Kidney (tissue), 14 donors: ENCODE results near the gene SCYGR2. TPM values are rescaled to one million over a fixed set of nuclear protein-coding genes. Genes with fewer than 3 reads are reported as not detected.

ENCODE experiments used
- DNase-seq, 5 donors: peaks; one replicate each; pipeline ENCODE4 v3.0.0-alpha.2; 2013 to 2020
- FAIRE-seq: peaks from 2 replicates; lab custom pipeline; 2012; peaks lifted over from hg19 to GRCh38; lab: Jason Lieb, UNC
- H3K27ac ChIP-seq, 2 donors: one replicate each; pipeline ENCODE4 v1.7.0; 2013; ENCODE audit warnings: low read depth in 2 of 2, low read length in 2 of 2, inconsistent platforms in 1 of 2
- H3K27me3 ChIP-seq: one replicate; pipeline ENCODE4 v1.7.1; 2013; ENCODE audit warnings: low read length, inconsistent platforms; ENCODE audit not compliant: control insufficient read depth, insufficient read depth
- H3K36me3 ChIP-seq, 3 donors: one replicate each; pipeline versions ENCODE4 v1.7.0 to v1.7.1; 2013; ENCODE audit warnings: low read length in 3 of 3, control low read depth in 1 of 3, inconsistent platforms in 1 of 3; ENCODE audit not compliant: insufficient read depth in 3 of 3, control insufficient read depth in 2 of 3
- H3K4me1 ChIP-seq, 3 donors: one replicate each; pipeline versions ENCODE4 v1.7.0 to v1.7.1; 2013; ENCODE audit warnings: low read length in 3 of 3, inconsistent platforms in 1 of 3, low read depth in 1 of 3; ENCODE audit not compliant: control insufficient read depth in 2 of 3, insufficient read depth in 2 of 3
- H3K4me3 ChIP-seq, 3 donors: one replicate each; pipeline versions ENCODE4 v1.7.0 to v1.8.1; 2013; ENCODE audit warnings: low read length in 3 of 3, control low read depth in 1 of 3, inconsistent platforms in 1 of 3
- H3K9ac ChIP-seq, 3 donors: one replicate each; pipeline versions ENCODE4 v1.7.0 to v1.7.1; 2013; ENCODE audit warnings: low read length in 3 of 3, control low read depth in 1 of 3, inconsistent platforms in 1 of 3
- H3K9me3 ChIP-seq, 3 donors: one replicate each; pipeline versions ENCODE4 v1.7.0 to v1.7.1; 2013; ENCODE audit warnings: low read length in 3 of 3, control low read depth in 1 of 3, inconsistent platforms in 1 of 3; ENCODE audit not compliant: control insufficient read depth in 2 of 3, insufficient read depth in 1 of 3
- CTCF ChIP-seq: IDR thresholded peaks from 3 replicates; pipeline ENCODE4 v1.5.1; 2012; ENCODE audit warnings: mild to moderate bottlenecking, moderate library complexity, borderline replicate concordance; ENCODE audit not compliant: insufficient read depth; ENCODE audit errors: extremely low read depth
- intact Hi-C: fragments of 100-400 bp; cut with DNase I; formaldehyde crosslinking; loops from one replicate; pipeline ENCODE4 v1.11.1; 2022
- polyA plus RNA-seq: library from polyadenylated mRNA; stranded (reverse); fragments of 350-450 nt; fragmentation: Illumina TruSeq; extraction: RNeasy Lipid Tissue Mini Kit (QIAGEN cat#74804); gene quantifications from one replicate; pipeline ENCODE4 v1.2.3, GENCODE V29; 2014; ENCODE audit warnings: low read depth, low replicate concordance; ENCODE audit not compliant: insufficient read depth
- total RNA-seq: library from RNA; stranded (reverse); fragmentation: NEBNext Ultra II Directional; extraction: Animal tissue kit (Norgen Biotek cat#: 25700); gene quantifications from one replicate; pipeline ENCODE4 v1.2.1, GENCODE V29; 2021
- donor health status: control.
- donor health status: control.
- donor health status: control.
- donor health status: control.
- donor health status: control.
- donor health status: DM: yes; HTN: yes; CAD: no.
- donor health status: Normal renal cell carcinoma (clear cell type).

The SCYGR2 gene
- total and polyA plus RNA-seq, 2 donors from 2014 or later = not detected

GRCh38 chr2:227566012-227566411 lies 32.7 kb upstream of the SCYGR2 start:
- intact Hi-C loops = no loop called here
- FAIRE-seq (no peak), DNase-seq (no peak)
- Histone ChIP-seq H3K27ac (no peak overlapping the region), H3K27me3 (no peaks in the 10 kb centered on the region), H3K9ac (no peak overlapping the region), H3K4me3 (no peak overlapping the region), H3K36me3 (no peaks in the 10 kb centered on the region), H3K4me1 (no peaks in the 10 kb centered on the region), H3K9me3 (no peaks in the 10 kb centered on the region)
- TF ChIP-seq CTCF = no peak

- no peak overlapping the region for H3K4me3 ChIP-seq
- FAIRE-seq = no peak
- no peak overlapping the region for H3K27ac ChIP-seq
- intact Hi-C loops = no loop called here
- H3K9me3 ChIP-seq = no peaks in the 10 kb centered on the region
- H3K9ac ChIP-seq = no peak overlapping the region
- H3K4me1 ChIP-seq = no peaks in the 10 kb centered on the region
- no peak for TF ChIP-seq CTCF
- no peaks in the 10 kb centered on the region for H3K27me3 ChIP-seq
- H3K36me3 ChIP-seq = no peaks in the 10 kb centered on the region
- no peak for DNase-seq
These were observed 29.9 kb upstream of the SCYGR2 start for GRCh38 chr2:227568852-227569169.

- Histone ChIP-seq H3K27me3 (no peaks in the 10 kb centered on the region), H3K9me3 (no peaks in the 10 kb centered on the region), H3K9ac (no peak overlapping the region), H3K4me1 (no peaks in the 10 kb centered on the region), H3K4me3 (no peak overlapping the region), H3K36me3 (no peaks in the 10 kb centered on the region), H3K27ac (no peak overlapping the region)
- intact Hi-C loops = no loop called here
- FAIRE-seq = no peak
- DNase-seq = no peak
- TF ChIP-seq CTCF = no peak
These were observed 28.1 kb upstream of the SCYGR2 start for GRCh38 chr2:227570615-227571014.

GRCh38 chr2:227576110-227576509 lies 22.6 kb upstream of the SCYGR2 start:
- no peak overlapping the region for H3K4me3 ChIP-seq
- no peaks in the 10 kb centered on the region for H3K4me1 ChIP-seq
- no peaks in the 10 kb centered on the region for H3K9me3 ChIP-seq
- DNase-seq (no peak), FAIRE-seq (no peak)
- no peaks in the 10 kb centered on the region for H3K36me3 ChIP-seq
- no peaks in the 10 kb centered on the region for H3K27me3 ChIP-seq
- intact Hi-C loops = no loop called here
- no peak overlapping the region for H3K9ac ChIP-seq
- H3K27ac ChIP-seq = no peak overlapping the region
- TF ChIP-seq CTCF = no peak
